Ovary (tissue), 9 donors: ENCODE data around the gene TNS1. TPM values are rescaled to one million over a fixed set of nuclear protein-coding genes. Genes with fewer than 3 reads are reported as not detected.

Experiments used
- DNase-seq, 5 donors: peaks; one replicate each; pipeline ENCODE4 v3.0.0-alpha.2; 2019 to 2020
- H3K27ac ChIP-seq, 2 donors: fragments of 200-600 bp; one replicate each; pipeline versions ENCODE4 v1.5.1 to v1.8.0; 2019 to 2022
- H3K27me3 ChIP-seq: fragments of 200-600 bp; one replicate; pipeline ENCODE4 v1.8.0; 2022
- H3K36me3 ChIP-seq: fragments of 200-600 bp; sonication (generic); one replicate; pipeline ENCODE4 v1.5.1; 2019
- H3K4me1 ChIP-seq: one replicate; pipeline ENCODE4 v1.8.1; 2013; ENCODE audit warnings: mild to moderate bottlenecking, moderate library complexity; ENCODE audit not compliant: insufficient read depth
- H3K4me3 ChIP-seq: fragments of 200-600 bp; sonication (generic); one replicate; pipeline ENCODE4 v1.5.1; 2017
- H3K9me3 ChIP-seq, 2 donors: fragments of 200-600 bp in 1 of 2; sonication (generic) in 1 of 2; one replicate each; pipeline versions ENCODE4 v1.5.1 to v1.8.1; 2013 to 2019; ENCODE audit warnings: mild to moderate bottlenecking in 1 of 2, moderate library complexity in 1 of 2
- EP300 ChIP-seq: sonication (generic); formaldehyde crosslinking; IDR thresholded peaks from one replicate; pipeline ENCODE4 v1.6.1; 2017; ENCODE audit warnings: antibody characterized with exemption
- POLR2A ChIP-seq: fragments of 450-650 bp; IDR thresholded peaks from one replicate; pipeline ENCODE4 v1.6.1; 2017; ENCODE audit warnings: antibody characterized with exemption, mild to moderate bottlenecking, moderate library complexity
- WGBS, 3 donors: extraction: QIAGEN DNeasy Blood & Tissue Kit in 1 of 3; methylation state at CpG; one replicate each; pipeline versions ENCODE4 v1.1.5 to v1.1.7; 2013 to 2017; 5-methylcytosine and 5-hydroxymethylcytosine counted together
- intact Hi-C, 4 donors: fragments of 100-400 bp; cut with DNase I; formaldehyde crosslinking; loops; one replicate each; pipeline versions ENCODE4 v1.11.0 to v1.15.1; 2022 to 2023
- polyA plus RNA-seq, 2 donors: library from polyadenylated mRNA; stranded (reverse); fragments of 200-250 nt in 1 of 2; fragments of 350-450 nt in 1 of 2; fragmentation: Illumina TruSeq in 1 of 2; extraction: RNeasy Lipid Tissue Mini Kit (QIAGEN cat#74804) in 1 of 2; gene quantifications; one replicate each; pipeline ENCODE4 v1.2.3, GENCODE V29; 2013 to 2014
- total RNA-seq, 7 donors: library from RNA; depleted of rRNA in 2 of 7; stranded (reverse); fragments of >200 nt in 2 of 7; fragmentation: NEBNext Ultra II Directional in 3 of 7; extraction: Animal tissue kit (Norgen Biotek cat#: 25700) in 3 of 7; gene quantifications; one replicate each; pipeline versions ENCODE4 v1.1.0 to v1.2.4, GENCODE V29; 2016 to 2023
- TF ChIP-seq, protein P1 (sequence below), 3 donors: fragments of 450-650 bp in 2 of 3; fragments of 200-600 bp in 1 of 3; IDR thresholded peaks; one replicate each; pipeline versions ENCODE4 v1.5.1 to v1.8.0; 2016 to 2022; ENCODE audit warnings: antibody characterized with exemption in 3 of 3, mild to moderate bottlenecking in 1 of 3
- donor health status: DM: no; HTN: no; CAD: no; lungs with moderate emphysema.
- donor health status: DM: no; HTN: no; CAD: no.
- donor health status: Bipolar disorder and iron deficiency.
- donor health status: DM: yes; HTN: yes; CAD: no.
- donor health status: DM: no; HTN: no; CAD: no.
- donor health status: DM: yes; HTN: yes; CAD: no.

Gene TNS1
- total and polyA plus RNA-seq, 9 donors: 140 to 568 (median 356) TPM

DNA sequence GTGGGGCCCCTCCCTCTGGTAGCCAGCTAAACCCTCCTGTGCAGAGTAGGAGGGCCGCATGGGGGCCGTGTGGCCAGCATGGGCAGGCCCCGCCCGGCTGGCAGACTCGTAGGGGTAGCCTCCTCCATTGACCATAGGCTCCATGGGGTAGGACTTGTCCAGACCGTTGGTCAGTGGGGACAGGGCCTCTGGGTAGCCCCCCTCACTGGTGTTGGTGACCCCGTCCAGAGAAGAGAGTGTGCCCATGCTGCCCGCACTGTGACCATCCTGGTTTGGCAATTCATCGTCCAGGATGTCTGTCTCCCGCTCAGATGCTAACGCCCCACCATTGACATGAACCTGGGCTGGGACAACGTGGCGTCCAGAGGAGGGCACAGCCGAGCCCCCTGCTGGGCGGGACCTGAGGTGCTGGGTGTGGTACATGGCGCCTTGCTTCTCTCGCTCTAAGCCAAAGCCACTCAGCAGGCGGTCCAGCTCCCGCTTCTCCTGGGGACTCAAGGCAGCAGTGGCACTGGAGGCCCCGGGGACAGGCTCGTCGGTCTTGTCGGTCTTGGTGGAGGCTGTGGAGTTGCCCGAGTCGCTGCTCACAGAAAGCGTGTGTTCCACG lies 154.3 kb downstream of the TNS1 start:
- intact Hi-C loops: no loop called here
- no peaks in the 10 kb centered on the region for H3K9me3 ChIP-seq
- H3K36me3 ChIP-seq: peaks cover 4% of the 10 kb centered on the region
- TF ChIP-seq EP300: no peak
- no peak for TF ChIP-seq POLR2A
- TF ChIP-seq, protein P1, sequence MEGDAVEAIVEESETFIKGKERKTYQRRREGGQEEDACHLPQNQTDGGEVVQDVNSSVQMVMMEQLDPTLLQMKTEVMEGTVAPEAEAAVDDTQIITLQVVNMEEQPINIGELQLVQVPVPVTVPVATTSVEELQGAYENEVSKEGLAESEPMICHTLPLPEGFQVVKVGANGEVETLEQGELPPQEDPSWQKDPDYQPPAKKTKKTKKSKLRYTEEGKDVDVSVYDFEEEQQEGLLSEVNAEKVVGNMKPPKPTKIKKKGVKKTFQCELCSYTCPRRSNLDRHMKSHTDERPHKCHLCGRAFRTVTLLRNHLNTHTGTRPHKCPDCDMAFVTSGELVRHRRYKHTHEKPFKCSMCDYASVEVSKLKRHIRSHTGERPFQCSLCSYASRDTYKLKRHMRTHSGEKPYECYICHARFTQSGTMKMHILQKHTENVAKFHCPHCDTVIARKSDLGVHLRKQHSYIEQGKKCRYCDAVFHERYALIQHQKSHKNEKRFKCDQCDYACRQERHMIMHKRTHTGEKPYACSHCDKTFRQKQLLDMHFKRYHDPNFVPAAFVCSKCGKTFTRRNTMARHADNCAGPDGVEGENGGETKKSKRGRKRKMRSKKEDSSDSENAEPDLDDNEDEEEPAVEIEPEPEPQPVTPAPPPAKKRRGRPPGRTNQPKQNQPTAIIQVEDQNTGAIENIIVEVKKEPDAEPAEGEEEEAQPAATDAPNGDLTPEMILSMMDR (IDR thresholded peaks at IDR 0.05): no peak
- H3K27me3 ChIP-seq: no peaks in the 10 kb centered on the region
- DNase-seq: no peak
- no peak overlapping the region for H3K27ac ChIP-seq
- H3K4me3 ChIP-seq: no peak overlapping the region
- 91 to 94% (median 92%) methylated on average over 25 to 27 of the region's 27 CpGs for WGBS, 3 donors
- peaks cover 31% of the 10 kb centered on the region for H3K4me1 ChIP-seq

DNA sequence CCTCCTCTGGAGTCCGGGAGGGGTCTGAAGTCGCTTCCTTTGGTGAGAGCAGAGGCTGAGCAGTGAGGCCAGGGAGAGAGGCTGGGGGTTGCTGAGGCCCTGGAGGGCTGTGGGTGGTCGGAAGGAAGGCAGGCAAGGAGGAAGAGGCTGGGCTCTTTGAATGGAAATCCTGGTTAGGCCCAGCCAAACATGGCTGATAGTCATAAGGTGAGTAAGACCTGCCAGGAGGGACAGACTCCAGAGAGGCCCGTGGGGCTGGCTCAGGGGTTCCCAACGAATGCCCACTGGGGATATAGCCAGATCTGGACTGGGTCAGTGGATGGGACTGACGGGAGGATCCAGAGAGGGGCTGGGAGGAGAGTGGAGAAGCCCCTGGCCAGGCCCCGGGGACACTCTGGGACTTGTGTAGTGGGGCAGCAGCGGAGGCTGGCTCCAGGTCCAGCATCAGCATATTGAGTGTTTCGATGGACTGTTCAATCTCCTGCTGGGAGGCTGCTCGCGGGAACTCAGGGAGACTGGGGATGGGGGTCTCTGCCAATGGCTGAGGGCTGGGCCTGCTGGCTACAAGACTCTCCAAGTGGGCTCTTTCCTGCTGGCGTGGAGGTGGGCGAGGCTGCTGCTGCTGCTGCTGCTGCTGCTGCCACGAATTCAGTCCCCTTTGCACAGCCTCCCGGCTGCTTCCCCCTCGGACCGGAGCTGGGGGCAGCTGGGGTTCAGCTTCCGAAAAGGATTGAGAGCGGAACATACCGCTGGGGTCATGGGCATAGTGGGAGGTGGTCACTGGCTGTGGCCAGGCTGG lies 155.0 kb downstream of the TNS1 start:
- H3K27me3 ChIP-seq: no peaks in the 10 kb centered on the region
- intact Hi-C loops: no loop called here
- H3K27ac ChIP-seq: peak overlapping the region in 1 of 2 donors; percentile 2
- H3K36me3 ChIP-seq: peaks cover 4% of the 10 kb centered on the region
- no peak for TF ChIP-seq POLR2A
- TF ChIP-seq, protein P1 (IDR thresholded peaks at IDR 0.05): no peak
- TF ChIP-seq EP300: no peak
- no peaks in the 10 kb centered on the region for H3K9me3 ChIP-seq
- H3K4me3 ChIP-seq: no peak overlapping the region
- WGBS, 3 donors: 78 to 88% (median 87%) methylated on average over 20 of the region's 20 CpGs
- peaks cover 27% of the 10 kb centered on the region for H3K4me1 ChIP-seq
- DNase-seq: no peak

DNA sequence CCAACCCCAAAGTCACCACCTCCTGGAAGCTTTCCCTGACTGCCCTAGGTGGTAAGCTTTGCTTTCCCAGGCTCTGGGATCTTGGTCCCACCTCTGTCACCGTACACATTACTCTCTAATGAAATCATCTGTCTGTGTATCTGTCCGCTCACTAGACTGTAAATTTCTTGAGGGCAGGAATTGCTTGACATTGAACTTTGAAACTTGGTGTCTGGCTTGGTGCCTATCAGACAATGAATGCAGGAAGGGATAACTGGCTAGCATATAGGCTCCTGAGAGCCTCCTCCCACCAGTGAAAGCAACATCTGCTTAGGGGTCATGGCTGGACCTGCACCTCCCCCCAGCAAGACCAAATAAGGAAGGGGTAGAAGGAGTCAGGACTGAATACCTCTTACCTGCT lies 155.7 kb downstream of the TNS1 start:
- Histone ChIP-seq H3K4me1 (peaks cover 24% of the 10 kb centered on the region), H3K36me3 (peaks cover 4% of the 10 kb centered on the region)
- intact Hi-C loops: no loop called here

DNA sequence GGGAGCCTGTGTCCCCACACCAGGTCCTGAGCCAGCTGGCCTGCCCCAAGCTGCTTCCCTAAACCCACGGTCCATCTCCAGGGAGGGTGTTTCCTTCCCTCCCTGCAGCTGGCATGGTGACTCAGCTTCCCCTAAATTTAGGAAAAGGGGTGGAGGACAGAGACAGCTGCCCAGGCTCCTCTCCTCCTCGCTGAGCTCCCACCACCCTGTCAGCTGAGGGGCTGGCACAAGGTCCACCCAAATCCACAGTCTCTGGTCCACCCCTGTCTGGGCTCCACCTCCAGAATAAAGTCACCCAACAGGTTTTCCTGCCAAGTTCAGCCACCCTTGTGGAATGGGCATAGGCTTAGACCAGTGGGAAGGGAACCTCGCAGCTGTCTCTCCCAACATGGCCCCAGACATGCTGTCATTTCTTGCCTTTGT lies 156.5 kb downstream of the TNS1 start:
- no peak overlapping the region for H3K4me3 ChIP-seq
- no peak overlapping the region for H3K27ac ChIP-seq
- 78 to 90% (median 90%) methylated on average over 3 of the region's 3 CpGs for WGBS, 3 donors
- DNase-seq: no peak
- TF ChIP-seq, protein P1 (IDR thresholded peaks at IDR 0.05): no peak
- TF ChIP-seq POLR2A (no peak), EP300 (no peak)
- intact Hi-C loops: no loop called here
- H3K4me1 ChIP-seq: peaks cover 25% of the 10 kb centered on the region
- no peaks in the 10 kb centered on the region for H3K9me3 ChIP-seq
- no peaks in the 10 kb centered on the region for H3K27me3 ChIP-seq
- peaks cover 4% of the 10 kb centered on the region for H3K36me3 ChIP-seq

More for the DNA sequence above, 155.7 kb downstream of the TNS1 start:
- DNase-seq: no peak
- H3K4me3 ChIP-seq: no peak overlapping the region
- H3K27ac ChIP-seq: no peak overlapping the region
- 85 to 91% (median 90%) methylated on average over 2 of the region's 2 CpGs for WGBS, 3 donors
- no peaks in the 10 kb centered on the region for H3K27me3 ChIP-seq
- no peaks in the 10 kb centered on the region for H3K9me3 ChIP-seq
- TF ChIP-seq POLR2A (no peak), EP300 (no peak)
- TF ChIP-seq, protein P1 (IDR thresholded peaks at IDR 0.05): no peak
